ENCODE measurements around the gene TMEM150C. TPM values are rescaled to one million over a fixed set of nuclear protein-coding genes. Genes with fewer than 3 reads are reported as not detected.
A peak's percentile ranks its signal among the peaks of the same experiment; 100 is the strongest.

TMEM150C gene
- polyA plus RNA-seq, 6 donors from 2014 or later: 0.11 to 0.20 TPM; not detected in 4

DNA sequence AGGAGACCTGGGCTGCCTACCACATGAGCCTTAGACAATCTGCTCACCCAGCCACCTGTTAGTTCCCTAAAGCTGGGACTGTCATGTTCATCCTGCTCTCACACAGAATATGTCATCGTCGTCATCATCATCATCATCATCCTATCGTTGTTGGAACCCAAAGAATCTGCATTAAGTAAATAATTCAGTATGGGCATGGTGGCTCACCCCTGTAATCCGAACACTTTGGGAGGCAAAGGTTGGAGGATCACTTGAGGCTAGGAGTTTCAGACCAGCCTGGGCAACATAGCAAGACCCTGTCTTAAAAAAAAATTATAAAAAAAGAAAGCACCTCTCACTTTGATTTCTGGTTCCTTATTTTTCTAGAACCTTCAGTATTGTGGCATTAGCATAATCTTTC is 125.0 kb downstream of the TMEM150C start:
- DNase-seq: no peak
- Mint-ChIP-seq H3K27ac (peak overlapping the region in 1 of 6 donors; percentile 80), H3K9me3 (no peaks in the 10 kb centered on the region), H3K36me3 (no peaks in the 10 kb centered on the region), H3K4me1 (peaks cover 34 to 62% (median 43%) of the 10 kb centered on the region in 3 donors), H3K27me3 (no peaks in the 10 kb centered on the region), H3K4me3 (no peak overlapping the region)
- no peak for ATAC-seq (ENCODE audit: low read depth in 2 of 2)

DNA sequence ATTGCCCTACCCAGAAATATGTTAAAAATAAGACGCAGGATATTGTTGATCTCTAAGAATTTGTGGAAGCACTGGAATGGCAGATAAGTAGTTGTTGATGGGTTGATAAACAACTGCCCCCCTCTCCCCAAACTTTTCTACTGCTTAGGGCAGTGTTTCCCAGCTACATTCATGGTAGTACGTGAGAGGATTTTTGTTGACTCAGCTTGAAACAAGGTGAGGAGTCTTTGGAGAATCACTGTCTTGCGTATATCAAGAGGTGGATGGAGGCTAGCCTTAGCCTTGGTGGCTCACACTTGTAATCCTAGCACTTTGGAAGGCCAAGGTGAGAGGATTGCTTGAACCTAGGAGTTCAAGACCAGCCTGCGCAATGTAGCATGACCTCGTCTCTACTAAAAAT is 125.7 kb downstream of the TMEM150C start:
- Mint-ChIP-seq H3K4me1 (peaks cover 36 to 60% (median 40%) of the 10 kb centered on the region in 3 donors), H3K36me3 (no peaks in the 10 kb centered on the region), H3K9me3 (no peaks in the 10 kb centered on the region), H3K4me3 (no peak overlapping the region), H3K27me3 (no peaks in the 10 kb centered on the region), H3K27ac (no peak overlapping the region)
- no peak for DNase-seq
- no peak for ATAC-seq (ENCODE audit: low read depth in 2 of 2)

GRCh38 chr4:82434949-82435348 is 126.8 kb downstream of the TMEM150C start:
- H3K4me3 Mint-ChIP-seq: peak overlapping the region in 1 of 8 donors; percentile 75
- no peaks in the 10 kb centered on the region for H3K9me3 Mint-ChIP-seq
- DNase-seq: no peak
- no peaks in the 10 kb centered on the region for H3K36me3 Mint-ChIP-seq
- peaks cover 32 to 53% (median 39%) of the 10 kb centered on the region in 3 donors for H3K4me1 Mint-ChIP-seq
- H3K27me3 Mint-ChIP-seq: no peaks in the 10 kb centered on the region
- no peak overlapping the region for H3K27ac Mint-ChIP-seq
- ATAC-seq (ENCODE audit: low read depth in 2 of 2): no peak

DNA sequence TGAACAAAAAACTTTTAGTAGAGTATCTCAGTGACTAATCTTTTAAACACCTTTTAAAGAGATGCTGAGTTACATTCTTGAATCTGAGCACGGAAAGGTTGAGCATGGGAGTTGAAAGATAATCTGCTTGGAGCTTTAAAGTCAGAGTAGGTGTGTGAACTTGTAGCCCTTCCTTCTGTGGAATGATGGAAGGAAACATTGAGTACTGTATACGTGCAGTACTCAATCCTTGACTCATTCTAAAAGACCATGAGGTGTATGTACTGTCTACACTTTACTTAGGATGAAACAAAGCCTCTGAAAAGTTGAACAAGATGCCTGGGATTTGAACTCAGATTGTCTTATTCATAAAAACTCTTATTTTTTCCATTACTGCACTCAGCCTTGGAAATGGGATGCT is 128.0 kb downstream of the TMEM150C start:
- Mint-ChIP-seq H3K4me1 (peaks cover 33 to 44% (median 38%) of the 10 kb centered on the region in 3 donors), H3K27me3 (no peaks in the 10 kb centered on the region), H3K36me3 (peaks cover 0 to 8% of the 10 kb centered on the region in 2 donors), H3K9me3 (no peaks in the 10 kb centered on the region), H3K4me3 (peak overlapping the region in 1 of 8 donors; percentile 62), H3K27ac (peak overlapping the region in 1 of 6 donors; percentile 33)
- ATAC-seq (ENCODE audit: low read depth in 2 of 2) (no peak), DNase-seq (no peak)

Other genes starting within 250 kb of the TMEM150C start
- 100 to 1,000 TPM; 219 to 328 (median 248) TPM for gene HNRNPD, start 188.0 kb downstream of the TMEM150C start, polyA plus RNA-seq (ENCODE audit: low read depth in 6 of 6)
- 100 to 1,000 TPM; 288 to 428 (median 371) TPM for gene HNRNPDL, start 131.5 kb downstream of the TMEM150C start, polyA plus RNA-seq (ENCODE audit: low read depth in 6 of 6)
- gene ENOPH1, start 131.4 kb downstream of the TMEM150C start, polyA plus RNA-seq (ENCODE audit: low read depth in 6 of 6): 10 to 100 TPM; 38.3 to 91.0 (median 39.1) TPM
- gene SCD5, start 236.8 kb upstream of the TMEM150C start, polyA plus RNA-seq (ENCODE audit: low read depth in 6 of 6): under 1 TPM in 3 of 6 donors, not detected in 3; 0.09 to 0.15 (median 0.10) TPM